Right lobe of liver (tissue), 4 donors: ENCODE results near the gene OVCA2.

Source experiments
- POLR2A ChIP-seq: fragments of 450-650 bp; IDR thresholded peaks from one replicate; pipeline ENCODE4 v1.6.1; 2017; ENCODE audit warnings: antibody characterized with exemption, mild to moderate bottlenecking
- TF ChIP-seq, protein P1 (sequence below), 4 donors: fragments of 200-600 bp in 3 of 4; fragments of 450-650 bp in 1 of 4; IDR thresholded peaks; one replicate each; pipeline versions ENCODE4 v1.5.1 to v1.8.0; 2016 to 2022; ENCODE audit warnings: antibody characterized with exemption in 4 of 4, mild to moderate bottlenecking in 2 of 4
- donor health status: DM: no; HTN: no; CAD: no.
- donor health status: DM: no; HTN: no; CAD: no.
- donor health status: DM: no; HTN: yes; CAD: no.

DNA sequence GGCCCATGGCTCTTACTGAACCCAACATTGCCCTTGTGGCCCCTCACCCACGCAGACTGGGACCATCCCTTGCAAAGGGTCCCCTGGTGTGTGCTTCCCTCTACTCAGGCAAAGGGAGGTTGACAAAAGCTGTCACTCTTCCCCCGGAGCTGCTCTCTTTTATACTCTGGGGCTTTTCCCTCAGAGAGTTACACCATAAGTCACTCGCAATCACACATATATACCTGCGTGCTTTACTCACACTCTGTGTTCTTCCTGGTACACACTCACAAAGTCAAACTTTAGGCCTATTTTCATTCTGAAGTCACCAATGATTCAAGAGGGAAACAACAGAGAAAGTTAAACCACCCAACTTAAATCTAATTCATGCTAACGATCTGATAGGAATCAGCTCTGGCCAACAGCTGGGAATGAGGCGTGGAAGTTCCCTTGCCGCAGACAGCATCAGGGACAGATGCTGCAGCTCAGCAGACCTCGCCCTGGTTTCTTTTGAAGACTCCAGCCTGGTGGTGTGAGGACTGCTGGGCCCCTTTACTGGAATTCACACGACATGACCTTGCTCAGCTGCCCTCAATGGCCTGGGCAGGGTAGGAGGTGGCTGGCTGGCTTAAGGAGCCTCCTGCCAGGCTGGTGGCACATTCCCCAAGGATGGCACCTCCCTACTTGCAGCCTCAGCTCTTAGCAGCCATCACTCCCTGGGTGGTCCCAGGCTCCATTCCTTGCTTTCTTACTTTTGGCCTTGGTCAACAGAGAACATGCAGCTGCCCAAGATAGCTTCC is 40.4 kb downstream of the OVCA2 start:
- TF ChIP-seq POLR2A, result no peak
- TF ChIP-seq, protein P1, sequence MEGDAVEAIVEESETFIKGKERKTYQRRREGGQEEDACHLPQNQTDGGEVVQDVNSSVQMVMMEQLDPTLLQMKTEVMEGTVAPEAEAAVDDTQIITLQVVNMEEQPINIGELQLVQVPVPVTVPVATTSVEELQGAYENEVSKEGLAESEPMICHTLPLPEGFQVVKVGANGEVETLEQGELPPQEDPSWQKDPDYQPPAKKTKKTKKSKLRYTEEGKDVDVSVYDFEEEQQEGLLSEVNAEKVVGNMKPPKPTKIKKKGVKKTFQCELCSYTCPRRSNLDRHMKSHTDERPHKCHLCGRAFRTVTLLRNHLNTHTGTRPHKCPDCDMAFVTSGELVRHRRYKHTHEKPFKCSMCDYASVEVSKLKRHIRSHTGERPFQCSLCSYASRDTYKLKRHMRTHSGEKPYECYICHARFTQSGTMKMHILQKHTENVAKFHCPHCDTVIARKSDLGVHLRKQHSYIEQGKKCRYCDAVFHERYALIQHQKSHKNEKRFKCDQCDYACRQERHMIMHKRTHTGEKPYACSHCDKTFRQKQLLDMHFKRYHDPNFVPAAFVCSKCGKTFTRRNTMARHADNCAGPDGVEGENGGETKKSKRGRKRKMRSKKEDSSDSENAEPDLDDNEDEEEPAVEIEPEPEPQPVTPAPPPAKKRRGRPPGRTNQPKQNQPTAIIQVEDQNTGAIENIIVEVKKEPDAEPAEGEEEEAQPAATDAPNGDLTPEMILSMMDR (IDR thresholded peaks at IDR 0.05), result no peak
